Panc1 (cell line): ENCODE results near the gene TM2D3. TPM values are rescaled to one million over a fixed set of nuclear protein-coding genes. Genes with fewer than 3 reads are reported as not detected.

Experiments
- ATAC-seq: fragments of 200-7000 bp; cut with Tn5 transposase; 2 replicates; pipeline ENCODE4 v1.9.1; 2020; ENCODE audit warnings: mild to moderate bottlenecking, moderate library complexity
- BruUV-seq: library from RNA; stranded (reverse); fragments of 400-500 nt; replicated peaks from 2 replicates; lab custom pipeline; 2021; lab: Mats Ljungman, UMichigan
- CTCF ChIA-PET: fragments of 300-600 bp; sonication (Branson Sonifier 250); formaldehyde crosslinking; loops from one replicate; lab custom pipeline; 2022; ENCODE audit warnings: antibody characterized with exemption; lab: Charles Lee
- POLR2A ChIA-PET: fragments of 300-600 bp; sonication (Branson Sonifier 250); formaldehyde crosslinking; loops from one replicate; lab custom pipeline; 2022; ENCODE audit warnings: antibody characterized with exemption; lab: Charles Lee
- DNase-seq: peaks from one replicate; pipeline ENCODE4 v3.0.0-alpha.2; 2010; ENCODE audit warnings: low read depth, low spot score
- H3K27ac ChIP-seq: 2 replicates; pipeline ENCODE4 v1.5.1; 2011; ENCODE audit warnings: mild to moderate bottlenecking, low read length, inconsistent platforms
- H3K27me3 ChIP-seq: fragments of 200-500 bp; sonication (Bioruptor generic); 2 replicates; pipeline ENCODE4 v1.6.0; 2014; ENCODE audit warnings: low read length, inconsistent platforms; ENCODE audit not compliant: control insufficient read depth, insufficient read depth
- H3K36me3 ChIP-seq: fragments of 200-500 bp; sonication (Bioruptor generic); 2 replicates; pipeline ENCODE4 v1.5.1; 2014; ENCODE audit warnings: inconsistent platforms, mild to moderate bottlenecking, low read length, moderate library complexity; ENCODE audit not compliant: control insufficient read depth, insufficient read depth
- H3K4me1 ChIP-seq: 2 replicates; pipeline ENCODE4 v1.5.1; 2011; ENCODE audit warnings: inconsistent platforms, mild to moderate bottlenecking, low read length, moderate library complexity; ENCODE audit not compliant: control insufficient read depth, insufficient read depth
- H3K4me3 ChIP-seq, 2 experiments: 2 replicates each; pipeline ENCODE4 v1.5.1; 2011 to 2012; ENCODE audit warnings: low read depth in 2 of 2, low read length in 2 of 2, mild to moderate bottlenecking in 2 of 2, inconsistent platforms in 1 of 2, moderate library complexity in 1 of 2
- H3K9me3 ChIP-seq: fragments of 200-500 bp; sonication (Bioruptor generic); 2 replicates; pipeline ENCODE4 v1.5.1; 2014; ENCODE audit warnings: low read depth, mild to moderate bottlenecking, inconsistent platforms, low read length, moderate library complexity; ENCODE audit not compliant: control insufficient read depth, insufficient read depth
- CTCF ChIP-seq: fragments of 450-650 bp; IDR thresholded peaks from 2 replicates; pipeline ENCODE4 v1.5.1; 2017; ENCODE audit warnings: mild to moderate bottlenecking
- REST ChIP-seq, 2 experiments: IDR thresholded peaks; 2 replicates each; pipeline ENCODE4 v1.6.1; 2011 to 2012; ENCODE audit warnings: low read depth in 2 of 2, control low read depth in 1 of 2, low read length in 1 of 2, mild to moderate bottlenecking in 1 of 2, moderate library complexity in 1 of 2; ENCODE audit not compliant: insufficient read depth in 1 of 2
- SIN3A ChIP-seq: IDR thresholded peaks from 2 replicates; pipeline ENCODE4 v1.6.1; 2012; ENCODE audit warnings: low read depth, mild to moderate bottlenecking, low read length, moderate library complexity, borderline replicate concordance; ENCODE audit not compliant: insufficient read depth
- TCF7L2 ChIP-seq: IDR thresholded peaks from 2 replicates; pipeline ENCODE4 v1.6.1; 2011; ENCODE audit warnings: mild to moderate bottlenecking, low read depth, low read length, inconsistent platforms
- in situ Hi-C: cut with HindIII; loops from 2 replicates; pipeline ENCODE4 v1.10.0; 2016; ENCODE audit warnings: low sequenced_read_pairs, low pct_unique_long_range_greater_than_20kb
- intact Hi-C: fragments of 100-400 bp; cut with micrococcal nuclease; formaldehyde crosslinking; loops from one replicate; pipeline ENCODE4 v1.10.0; 2022; ENCODE audit not compliant: unreplicated experiment
- total RNA-seq: library from RNA; stranded (reverse); gene quantifications from one replicate; pipeline ENCODE4 v1.2.1, GENCODE V29; 2021; ENCODE audit not compliant: unreplicated experiment

TM2D3 gene
- total RNA-seq, 1 experiment from 2014 or later = 53.4 TPM

- POLR2A ChIA-PET = no interaction called here
- no peak overlapping the region for H3K27ac ChIP-seq
These were observed 44.0 kb downstream of the TM2D3 start for GRCh38 chr15:101608201-101608600.

GRCh38 chr15:101607108-101607507 lies 45.1 kb downstream of the TM2D3 start:
- H3K27me3 ChIP-seq = no peaks in the 10 kb centered on the region
- no peaks in the 10 kb centered on the region for H3K36me3 ChIP-seq
- in situ Hi-C loops = no loop called here
- ATAC-seq (no peak), DNase-seq (no peak)
- no peak overlapping the region for H3K27ac ChIP-seq
- no peak for TF ChIP-seq TCF7L2
- no peak for TF ChIP-seq REST (IDR thresholded peaks at IDR 0.05; ENCODE audit: insufficient read depth in 1 of 2, low read depth in 2 of 2, low read length in 1 of 2)
- TF ChIP-seq CTCF = no peak
- no peak for TF ChIP-seq SIN3A
- H3K9me3 ChIP-seq = no peaks in the 10 kb centered on the region
- H3K4me3 ChIP-seq = no peak overlapping the region
- no peaks in the 10 kb centered on the region for H3K4me1 ChIP-seq
- CTCF ChIA-PET = no interaction called here
- BruUV-seq = no TSS peak
- POLR2A ChIA-PET = no interaction called here
- intact Hi-C loops = no loop called here

More at GRCh38 chr15:101608201-101608600, 44.0 kb downstream of the TM2D3 start:
- no peaks in the 10 kb centered on the region for H3K9me3 ChIP-seq
- intact Hi-C loops = no loop called here
- CTCF ChIA-PET = no interaction called here
- H3K27me3 ChIP-seq = no peaks in the 10 kb centered on the region
- DNase-seq = no peak
- in situ Hi-C loops = no loop called here
- H3K4me1 ChIP-seq = no peaks in the 10 kb centered on the region
- no peak overlapping the region for H3K4me3 ChIP-seq
- BruUV-seq = no TSS peak
- ATAC-seq = no peak
- no peaks in the 10 kb centered on the region for H3K36me3 ChIP-seq
- TF ChIP-seq REST (IDR thresholded peaks at IDR 0.05; ENCODE audit: insufficient read depth in 1 of 2, low read depth in 2 of 2, low read length in 1 of 2) = no peak
- TF ChIP-seq CTCF = no peak
- no peak for TF ChIP-seq SIN3A
